ENCODE results near the gene TEX38. TPM values are rescaled to one million over a fixed set of nuclear protein-coding genes. Genes with fewer than 3 reads are reported as not detected.
A peak's percentile ranks its signal among the peaks of the same experiment; 100 is the strongest.
"Not testable (repeated sequence)": the region's sequence is repeated elsewhere in the genome, so short reads cannot be mapped to it uniquely, and the experiment has no call there.

Gene TEX38
- total and polyA plus RNA-seq, 2 experiments from 2014 or later = 0.34 TPM; not detected in 1

DNA sequence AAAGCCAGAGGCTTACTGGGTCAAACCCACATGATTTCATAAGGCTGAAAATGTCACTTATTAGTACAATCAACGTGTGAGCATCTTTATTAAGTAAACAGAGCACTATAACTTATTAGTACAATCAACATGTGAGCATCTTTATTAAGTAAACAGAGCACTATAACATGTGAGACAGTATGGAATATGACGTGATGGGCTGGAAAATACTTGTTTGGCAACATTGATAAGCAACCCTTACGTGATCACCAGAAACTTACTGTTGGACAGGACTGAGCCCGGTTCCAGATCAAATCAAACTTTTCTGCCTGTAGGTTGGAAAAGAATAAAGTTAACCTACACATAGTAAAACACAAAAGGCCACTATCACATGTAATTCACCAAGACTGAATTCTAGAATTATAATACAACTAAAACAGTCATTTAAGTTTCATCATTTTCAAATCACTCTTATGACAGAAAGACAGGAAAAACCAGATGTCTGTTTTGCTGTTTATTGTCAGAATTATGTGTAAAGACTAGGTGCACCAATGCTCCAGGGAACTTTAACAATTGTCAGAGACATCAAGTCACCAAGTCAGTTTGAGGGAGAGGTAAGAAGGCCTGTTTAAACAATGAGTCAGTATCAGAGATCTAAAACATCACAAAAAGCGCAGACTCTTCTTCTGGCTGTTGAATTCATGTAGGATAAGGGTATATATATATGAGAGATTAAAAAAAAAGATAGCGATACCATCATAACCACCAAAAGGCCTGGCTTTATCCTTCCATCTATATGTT, 19.1 kb upstream of the TEX38 start:
- no peak overlapping the region for H3K4me2 ChIP-seq (ENCODE audit: unreplicated experiment)

DNA sequence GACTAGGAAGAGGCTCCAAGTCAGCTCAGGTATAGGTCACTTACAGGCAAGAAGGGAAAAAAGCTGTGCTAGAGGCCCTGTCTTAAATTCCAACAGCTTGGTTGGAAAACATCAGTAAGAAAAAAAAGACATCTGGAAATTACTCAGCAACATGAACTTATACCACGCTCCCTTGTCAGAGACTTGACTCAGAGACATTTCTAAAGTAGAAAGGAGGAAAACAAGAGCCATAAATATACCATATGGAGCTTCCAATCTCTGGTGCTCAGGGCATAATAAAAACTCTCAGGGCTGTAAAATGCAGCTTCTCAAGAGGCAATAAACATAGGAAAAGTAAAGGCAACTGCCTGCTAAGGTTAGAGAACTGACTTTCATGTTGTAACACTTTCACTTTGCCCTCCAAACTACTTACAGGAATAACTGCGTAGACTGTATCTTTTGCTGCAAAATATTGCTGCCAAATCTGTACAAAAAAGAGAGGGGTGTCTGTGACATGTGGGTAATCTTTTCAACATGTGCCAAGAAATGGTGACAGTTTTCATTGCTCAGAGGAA, 18.2 kb upstream of the TEX38 start:
- Histone ChIP-seq H3K79me2 (ENCODE audit: insufficient read depth) (no peaks in the 10 kb centered on the region), H3K4me1 (ENCODE audit: insufficient read depth) (0 out of 2 replicates have a peak, but pooled peaks cover 8% of the 10 kb centered on the region), H4K20me1 (ENCODE audit: insufficient read depth) (no peaks in the 10 kb centered on the region), H3K27me3 (replicated peaks; ENCODE audit: insufficient read depth) (no peaks in the 10 kb centered on the region), H3K27ac (peak overlapping the region; percentile 49), H3K9ac (peak overlapping the region; percentile 41), H3F3A (ENCODE audit: insufficient read depth) (peaks cover 7% of the 10 kb centered on the region), H3K9me2 (ENCODE audit: insufficient read depth) (no peaks in the 10 kb centered on the region), H3K4me2 (ENCODE audit: unreplicated experiment) (peak overlapping the region; percentile 79), H2AFZ (peak overlapping the region; percentile 57), H3K36me3 (ENCODE audit: low read depth) (peaks cover 29% of the 10 kb centered on the region), H3K9me3 (ENCODE audit: low read depth) (peaks cover 3% of the 10 kb centered on the region), H3K4me3 (peak overlapping the region; percentile 53)
- DNase-seq = peak; percentile 67
- TF ChIP-seq EZH2 (IDR thresholded peaks at IDR 0.05; ENCODE audit: insufficient read depth, poor library complexity, severe bottlenecking) (no peak), EZH2phosphoT487 (IDR thresholded peaks at IDR 0.05; ENCODE audit: insufficient read depth, low read depth) (no peak)
- in situ Hi-C loops (cut with MboI) = no loop called here
- 31 to 42% methylated on average over 2 of the region's 2 CpGs for WGBS, 2 experiments (ENCODE audit: low coverage in 1 of 2, low lambda C conversion rate in 2 of 2, missing lambda C conversion rate in 2 of 2)

More for the DNA sequence above, 19.1 kb upstream of the TEX38 start:
- in situ Hi-C loops (cut with MboI) = no loop called here
- H3K4me1 ChIP-seq (ENCODE audit: insufficient read depth) = peaks cover 8% of the 10 kb centered on the region; the same call in 1 of the 2 replicates
- H3K9ac ChIP-seq = no peak overlapping the region
- no peaks in the 10 kb centered on the region for H3K79me2 ChIP-seq (ENCODE audit: insufficient read depth)
- no peak overlapping the region for H3K4me3 ChIP-seq
- H4K20me1 ChIP-seq (ENCODE audit: insufficient read depth) = no peaks in the 10 kb centered on the region
- H3K9me3 ChIP-seq (ENCODE audit: low read depth) = peaks cover 3% of the 10 kb centered on the region
- no peak overlapping the region for H2AFZ ChIP-seq
- peaks cover 10% of the 10 kb centered on the region for H3F3A ChIP-seq (ENCODE audit: insufficient read depth)
- no peak overlapping the region for H3K27ac ChIP-seq
- 69 to 73% methylated on average over 6 of the region's 6 CpGs for WGBS, 2 experiments (ENCODE audit: low coverage in 1 of 2, low lambda C conversion rate in 2 of 2, missing lambda C conversion rate in 2 of 2)
- H3K36me3 ChIP-seq (ENCODE audit: low read depth) = peaks cover 29% of the 10 kb centered on the region
- no peaks in the 10 kb centered on the region for H3K27me3 ChIP-seq (replicated peaks; ENCODE audit: insufficient read depth)
- TF ChIP-seq EZH2phosphoT487 (IDR thresholded peaks at IDR 0.05; ENCODE audit: insufficient read depth, low read depth) = no peak
- TF ChIP-seq EZH2 (IDR thresholded peaks at IDR 0.05; ENCODE audit: insufficient read depth, poor library complexity, severe bottlenecking) = no peak
- no peak for DNase-seq
- no peaks in the 10 kb centered on the region for H3K9me2 ChIP-seq (ENCODE audit: insufficient read depth)

DNA sequence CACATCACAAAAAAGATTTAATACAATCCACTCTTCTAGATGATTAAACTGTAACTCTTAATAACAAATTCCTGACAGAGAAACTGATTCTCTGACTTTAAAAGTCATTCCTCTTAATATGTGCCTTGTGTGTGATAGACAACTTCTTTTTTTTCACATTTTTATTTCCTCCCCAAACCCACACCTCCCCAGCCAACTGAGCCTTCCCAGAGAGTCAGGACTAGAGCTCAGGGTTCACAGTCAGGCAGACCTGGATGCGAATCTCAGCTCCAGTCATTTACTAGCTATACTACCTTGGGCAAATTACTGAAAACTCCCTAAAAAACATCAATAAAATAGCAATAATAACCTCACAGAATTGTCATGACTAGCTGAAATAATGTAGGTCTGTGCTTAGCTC, 17.6 kb upstream of the TEX38 start:
- Histone ChIP-seq H3K9ac (peak overlapping the region; percentile 41), H3K4me3 (peak overlapping the region; percentile 53), H3K4me2 (ENCODE audit: unreplicated experiment) (peak overlapping the region; percentile 79), H3K4me1 (ENCODE audit: insufficient read depth) (0 out of 2 replicates have a peak, but pooled peaks cover 8% of the 10 kb centered on the region), H3K9me3 (ENCODE audit: low read depth) (peaks cover 3% of the 10 kb centered on the region), H3K27me3 (replicated peaks; ENCODE audit: insufficient read depth) (no peaks in the 10 kb centered on the region), H3K36me3 (ENCODE audit: low read depth) (peaks cover 29% of the 10 kb centered on the region), H3K9me2 (ENCODE audit: insufficient read depth) (no peaks in the 10 kb centered on the region), H4K20me1 (ENCODE audit: insufficient read depth) (no peaks in the 10 kb centered on the region), H3K27ac (peak overlapping the region; percentile 49), H2AFZ (no peak overlapping the region), H3F3A (ENCODE audit: insufficient read depth) (peaks cover 7% of the 10 kb centered on the region), H3K79me2 (ENCODE audit: insufficient read depth) (no peaks in the 10 kb centered on the region)
- 41 to 79% methylated on average over 1 of the region's 1 CpG for WGBS, 2 experiments (ENCODE audit: low coverage in 1 of 2, low lambda C conversion rate in 2 of 2, missing lambda C conversion rate in 2 of 2)
- in situ Hi-C loops (cut with MboI) = no loop called here
- TF ChIP-seq EZH2phosphoT487 (IDR thresholded peaks at IDR 0.05; ENCODE audit: insufficient read depth, low read depth) = no peak
- no peak for DNase-seq

DNA sequence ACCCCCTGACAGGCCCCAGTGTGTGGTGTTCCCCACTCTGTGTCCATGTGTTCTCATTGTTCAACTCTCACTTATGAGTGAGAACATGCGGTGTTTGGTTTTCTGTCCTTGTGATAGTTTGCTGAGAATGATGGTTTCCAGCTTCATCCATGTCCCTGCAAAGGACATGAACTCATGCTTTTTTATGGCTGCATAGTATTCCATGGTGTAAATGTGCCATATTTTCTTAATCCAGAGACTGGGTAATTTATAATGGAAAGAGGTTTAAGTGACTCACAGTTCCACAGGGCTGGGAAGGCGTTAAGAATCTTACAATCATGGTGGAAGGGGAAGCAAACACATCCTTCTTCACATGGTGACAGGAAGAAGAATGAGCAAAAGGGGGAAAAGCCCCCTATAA, 17.0 kb upstream of the TEX38 start:
- H2AFZ ChIP-seq; H3K27ac ChIP-seq; H3K4me3 ChIP-seq; H3F3A ChIP-seq (ENCODE audit: insufficient read depth); H3K4me1 ChIP-seq (ENCODE audit: insufficient read depth); H3K9me2 ChIP-seq (ENCODE audit: insufficient read depth); DNase-seq; H3K9me3 ChIP-seq (ENCODE audit: low read depth); H4K20me1 ChIP-seq (ENCODE audit: insufficient read depth); H3K27me3 ChIP-seq (replicated peaks; ENCODE audit: insufficient read depth); H3K9ac ChIP-seq; H3K4me2 ChIP-seq (ENCODE audit: unreplicated experiment); in situ Hi-C loops (cut with MboI); H3K79me2 ChIP-seq (ENCODE audit: insufficient read depth): not testable (repeated sequence)
- WGBS, 2 experiments (ENCODE audit: low coverage in 1 of 2, low lambda C conversion rate in 2 of 2, missing lambda C conversion rate in 2 of 2) = 96 to 100% methylated on average over 2 of the region's 2 CpGs
- H3K36me3 ChIP-seq (ENCODE audit: low read depth) = peaks cover 27% of the 10 kb centered on the region
